ENCODE data around the gene SHB.

SHB gene

GRCh38 chr9:38000735-38001134 is 68.3 kb downstream of the SHB start:
- H3K36me3 ChIP-seq (ENCODE audit: control insufficient read depth, insufficient read depth, low read length) = no peaks in the 10 kb centered on the region
- H3K9ac ChIP-seq = no peak overlapping the region
- H3K9me3 ChIP-seq (ENCODE audit: control insufficient read depth, low read length) = no peaks in the 10 kb centered on the region
- H3K4me3 ChIP-seq (ENCODE audit: low read depth, low read length) = no peak overlapping the region
- no peak overlapping the region for H3K27ac ChIP-seq
- H2AFZ ChIP-seq = no peak overlapping the region
- H3K4me1 ChIP-seq = no peaks in the 10 kb centered on the region
- H3K4me2 ChIP-seq (ENCODE audit: low read length) = no peak overlapping the region
- no peak for TF ChIP-seq CTCF (IDR thresholded peaks at IDR 0.05)
- peaks cover 4% of the 10 kb centered on the region for H3K79me2 ChIP-seq
- H3K27me3 ChIP-seq (ENCODE audit: control insufficient read depth, insufficient read depth, low read length) = no peaks in the 10 kb centered on the region

- H3K79me2 ChIP-seq = peaks cover 3% of the 10 kb centered on the region
- no peak for TF ChIP-seq CTCF (IDR thresholded peaks at IDR 0.05)
- H3K4me1 ChIP-seq = peaks cover 2% of the 10 kb centered on the region
- H3K9ac ChIP-seq = no peak overlapping the region
- no peak overlapping the region for H3K4me3 ChIP-seq (ENCODE audit: low read depth, low read length)
- no peaks in the 10 kb centered on the region for H3K36me3 ChIP-seq (ENCODE audit: control insufficient read depth, insufficient read depth, low read length)
- no peaks in the 10 kb centered on the region for H3K9me3 ChIP-seq (ENCODE audit: control insufficient read depth, low read length)
- no peaks in the 10 kb centered on the region for H3K27me3 ChIP-seq (ENCODE audit: control insufficient read depth, insufficient read depth, low read length)
- H2AFZ ChIP-seq = no peak overlapping the region
- H3K27ac ChIP-seq = no peak overlapping the region
- no peak overlapping the region for H3K4me2 ChIP-seq (ENCODE audit: low read length)
These were observed 68.7 kb downstream of the SHB start for GRCh38 chr9:38000332-38000731.

- no peaks in the 10 kb centered on the region for H3K36me3 ChIP-seq (ENCODE audit: control insufficient read depth, insufficient read depth, low read length)
- no peak overlapping the region for H3K27ac ChIP-seq
- no peak overlapping the region for H3K4me2 ChIP-seq (ENCODE audit: low read length)
These were observed 69.3 kb downstream of the SHB start for GRCh38 chr9:37999588-38000189.

GRCh38 chr9:37998881-37999587 is 70.0 kb downstream of the SHB start:
- no peak overlapping the region for H3K27ac ChIP-seq
- H3K4me3 ChIP-seq (ENCODE audit: low read depth, low read length) = no peak overlapping the region
- H3K27me3 ChIP-seq (ENCODE audit: control insufficient read depth, insufficient read depth, low read length) = no peaks in the 10 kb centered on the region
- no peaks in the 10 kb centered on the region for H3K9me3 ChIP-seq (ENCODE audit: control insufficient read depth, low read length)
- H3K4me2 ChIP-seq (ENCODE audit: low read length) = no peak overlapping the region
- H3K79me2 ChIP-seq = no peaks in the 10 kb centered on the region
- no peaks in the 10 kb centered on the region for H3K36me3 ChIP-seq (ENCODE audit: control insufficient read depth, insufficient read depth, low read length)
- TF ChIP-seq CTCF (IDR thresholded peaks at IDR 0.05) = no peak
- peaks cover 2% of the 10 kb centered on the region for H3K4me1 ChIP-seq
- no peak overlapping the region for H2AFZ ChIP-seq
- H3K9ac ChIP-seq = no peak overlapping the region

More at GRCh38 chr9:37999588-38000189, 69.3 kb downstream of the SHB start:
- Histone ChIP-seq H3K4me1 (peaks cover 2% of the 10 kb centered on the region), H3K4me3 (ENCODE audit: low read depth, low read length) (no peak overlapping the region), H3K27me3 (ENCODE audit: control insufficient read depth, insufficient read depth, low read length) (no peaks in the 10 kb centered on the region), H3K9ac (no peak overlapping the region), H3K9me3 (ENCODE audit: control insufficient read depth, low read length) (no peaks in the 10 kb centered on the region), H3K79me2 (no peaks in the 10 kb centered on the region), H2AFZ (no peak overlapping the region)
- no peak for TF ChIP-seq CTCF (IDR thresholded peaks at IDR 0.05)

Measured in parathyroid adenoma (tissue), 2 donors.